ENCODE measurements around the gene PHC2. TPM values are rescaled to one million over a fixed set of nuclear protein-coding genes. Genes with fewer than 3 reads are reported as not detected.
A peak's percentile ranks its signal among the peaks of the same experiment; 100 is the strongest.

Gene PHC2
- polyA plus RNA-seq, 1 donor from 2014 or later = 171 TPM

DNA sequence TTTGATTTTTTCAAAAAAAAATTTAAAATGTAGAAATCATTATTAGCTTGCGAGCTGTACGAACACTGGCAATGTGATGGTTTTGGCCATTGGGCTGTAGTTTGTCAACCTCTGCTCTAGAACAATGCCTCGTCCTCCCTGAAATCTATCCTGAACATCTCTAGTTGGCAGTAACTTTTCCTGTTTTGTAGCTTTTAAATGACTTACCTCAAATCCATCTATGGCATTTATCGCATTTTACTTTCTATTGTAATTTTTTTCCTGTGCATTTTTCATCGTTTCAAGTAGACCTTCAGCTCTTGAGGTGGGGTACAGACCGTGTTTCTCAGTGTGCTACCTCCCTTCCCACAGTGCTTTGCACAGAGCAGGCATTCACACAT lies 79.6 kb downstream of the PHC2 start:
- Histone ChIP-seq H3K9me3 (ENCODE audit: low read length) (no peaks in the 10 kb centered on the region), H3K79me2 (replicated peaks; ENCODE audit: insufficient read depth, low read length) (peaks cover 39% of the 10 kb centered on the region), H3F3A (ENCODE audit: insufficient read depth, low read length, poor library complexity, severe bottlenecking) (no peaks in the 10 kb centered on the region), H4K20me1 (ENCODE audit: insufficient read depth) (no peaks in the 10 kb centered on the region), H3K9ac (ENCODE audit: low read length) (no peak overlapping the region), H3K4me2 (ENCODE audit: low read length) (peak overlapping the region; percentile 96), H3K27ac (ENCODE audit: low read length) (peak overlapping the region; percentile 95), H3K9me2 (ENCODE audit: insufficient read depth, low read length) (no peaks in the 10 kb centered on the region), H3K4me3 (ENCODE audit: low read length) (no peak overlapping the region), H3K36me3 (ENCODE audit: insufficient read depth, low read length) (peaks cover 14% of the 10 kb centered on the region), H3K27me3 (ENCODE audit: insufficient read depth, low read depth, low read length) (no peaks in the 10 kb centered on the region), H2AFZ (ENCODE audit: low read depth, low read length) (no peak overlapping the region)
- TF ChIP-seq TAF1 (IDR thresholded peaks at IDR 0.05; ENCODE audit: low read depth) (no peak), SMC3 (conservative IDR thresholded peaks at IDR 0.05; ENCODE audit: poor library complexity) (no peak), POLR2AphosphoS5 (IDR thresholded peaks at IDR 0.05) (no peak), MXI1 (conservative IDR thresholded peaks at IDR 0.05; ENCODE audit: poor library complexity, severe bottlenecking) (no peak), EP300 (conservative IDR thresholded peaks at IDR 0.05; ENCODE audit: poor library complexity, severe bottlenecking) (no peak), RAD21 (conservative IDR thresholded peaks at IDR 0.05) (no peak), EZH2 (IDR thresholded peaks at IDR 0.05; ENCODE audit: borderline replicate concordance, insufficient read depth, low read length, poor library complexity, severe bottlenecking) (no peak)
- TF ChIP-seq, protein P1, sequence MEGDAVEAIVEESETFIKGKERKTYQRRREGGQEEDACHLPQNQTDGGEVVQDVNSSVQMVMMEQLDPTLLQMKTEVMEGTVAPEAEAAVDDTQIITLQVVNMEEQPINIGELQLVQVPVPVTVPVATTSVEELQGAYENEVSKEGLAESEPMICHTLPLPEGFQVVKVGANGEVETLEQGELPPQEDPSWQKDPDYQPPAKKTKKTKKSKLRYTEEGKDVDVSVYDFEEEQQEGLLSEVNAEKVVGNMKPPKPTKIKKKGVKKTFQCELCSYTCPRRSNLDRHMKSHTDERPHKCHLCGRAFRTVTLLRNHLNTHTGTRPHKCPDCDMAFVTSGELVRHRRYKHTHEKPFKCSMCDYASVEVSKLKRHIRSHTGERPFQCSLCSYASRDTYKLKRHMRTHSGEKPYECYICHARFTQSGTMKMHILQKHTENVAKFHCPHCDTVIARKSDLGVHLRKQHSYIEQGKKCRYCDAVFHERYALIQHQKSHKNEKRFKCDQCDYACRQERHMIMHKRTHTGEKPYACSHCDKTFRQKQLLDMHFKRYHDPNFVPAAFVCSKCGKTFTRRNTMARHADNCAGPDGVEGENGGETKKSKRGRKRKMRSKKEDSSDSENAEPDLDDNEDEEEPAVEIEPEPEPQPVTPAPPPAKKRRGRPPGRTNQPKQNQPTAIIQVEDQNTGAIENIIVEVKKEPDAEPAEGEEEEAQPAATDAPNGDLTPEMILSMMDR (IDR thresholded peaks at IDR 0.05; ENCODE audit: poor library complexity, severe bottlenecking) = no peak
- TF ChIP-seq, protein P2, sequence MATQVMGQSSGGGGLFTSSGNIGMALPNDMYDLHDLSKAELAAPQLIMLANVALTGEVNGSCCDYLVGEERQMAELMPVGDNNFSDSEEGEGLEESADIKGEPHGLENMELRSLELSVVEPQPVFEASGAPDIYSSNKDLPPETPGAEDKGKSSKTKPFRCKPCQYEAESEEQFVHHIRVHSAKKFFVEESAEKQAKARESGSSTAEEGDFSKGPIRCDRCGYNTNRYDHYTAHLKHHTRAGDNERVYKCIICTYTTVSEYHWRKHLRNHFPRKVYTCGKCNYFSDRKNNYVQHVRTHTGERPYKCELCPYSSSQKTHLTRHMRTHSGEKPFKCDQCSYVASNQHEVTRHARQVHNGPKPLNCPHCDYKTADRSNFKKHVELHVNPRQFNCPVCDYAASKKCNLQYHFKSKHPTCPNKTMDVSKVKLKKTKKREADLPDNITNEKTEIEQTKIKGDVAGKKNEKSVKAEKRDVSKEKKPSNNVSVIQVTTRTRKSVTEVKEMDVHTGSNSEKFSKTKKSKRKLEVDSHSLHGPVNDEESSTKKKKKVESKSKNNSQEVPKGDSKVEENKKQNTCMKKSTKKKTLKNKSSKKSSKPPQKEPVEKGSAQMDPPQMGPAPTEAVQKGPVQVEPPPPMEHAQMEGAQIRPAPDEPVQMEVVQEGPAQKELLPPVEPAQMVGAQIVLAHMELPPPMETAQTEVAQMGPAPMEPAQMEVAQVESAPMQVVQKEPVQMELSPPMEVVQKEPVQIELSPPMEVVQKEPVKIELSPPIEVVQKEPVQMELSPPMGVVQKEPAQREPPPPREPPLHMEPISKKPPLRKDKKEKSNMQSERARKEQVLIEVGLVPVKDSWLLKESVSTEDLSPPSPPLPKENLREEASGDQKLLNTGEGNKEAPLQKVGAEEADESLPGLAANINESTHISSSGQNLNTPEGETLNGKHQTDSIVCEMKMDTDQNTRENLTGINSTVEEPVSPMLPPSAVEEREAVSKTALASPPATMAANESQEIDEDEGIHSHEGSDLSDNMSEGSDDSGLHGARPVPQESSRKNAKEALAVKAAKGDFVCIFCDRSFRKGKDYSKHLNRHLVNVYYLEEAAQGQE (IDR thresholded peaks at IDR 0.05; ENCODE audit: borderline replicate concordance) = no peak

DNA sequence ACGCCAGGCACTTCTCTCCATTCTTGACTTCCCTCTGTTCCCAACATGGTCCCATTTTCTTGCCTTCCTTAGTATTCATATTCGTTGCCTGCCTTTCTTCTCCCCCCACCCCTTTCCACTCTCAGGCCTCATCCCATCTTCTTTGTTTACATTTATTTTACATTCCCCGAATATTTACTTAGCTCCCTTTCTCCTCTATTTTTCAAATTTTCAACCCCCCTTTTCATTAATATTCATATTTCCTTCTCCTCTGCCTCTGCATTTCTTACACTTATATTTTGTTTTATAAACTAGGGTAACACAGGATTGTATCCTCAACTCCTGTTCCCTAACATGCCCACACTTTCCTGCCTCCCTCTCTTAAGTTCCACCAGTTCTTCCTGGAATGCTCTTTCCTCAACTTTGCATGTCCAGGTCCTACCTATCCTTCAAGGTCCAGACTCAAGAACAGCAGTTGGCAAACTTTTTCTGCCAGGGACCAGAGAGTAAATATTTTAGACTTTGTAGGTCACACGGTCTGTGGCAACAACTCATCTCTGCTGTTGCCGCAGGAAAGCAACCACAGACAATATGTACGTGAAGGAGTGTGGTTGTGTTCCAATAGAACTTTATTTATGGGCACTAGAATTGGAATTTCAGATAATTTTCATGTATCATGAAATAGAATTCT lies 80.1 kb downstream of the PHC2 start:
- Histone ChIP-seq H3K79me2 (replicated peaks; ENCODE audit: insufficient read depth, low read length) (peaks cover 44% of the 10 kb centered on the region), H4K20me1 (ENCODE audit: insufficient read depth) (no peaks in the 10 kb centered on the region), H3K9me2 (ENCODE audit: insufficient read depth, low read length) (no peaks in the 10 kb centered on the region), H3K9me3 (ENCODE audit: low read length) (no peaks in the 10 kb centered on the region), H3K27ac (ENCODE audit: low read length) (peak overlapping the region; percentile 95), H3K9ac (ENCODE audit: low read length) (peak overlapping the region; percentile 88), H3K27me3 (ENCODE audit: insufficient read depth, low read depth, low read length) (no peaks in the 10 kb centered on the region), H3K4me2 (ENCODE audit: low read length) (peak overlapping the region; percentile 96), H3K4me3 (ENCODE audit: low read length) (peak overlapping the region; percentile 73), H3F3A (ENCODE audit: insufficient read depth, low read length, poor library complexity, severe bottlenecking) (no peaks in the 10 kb centered on the region), H2AFZ (ENCODE audit: low read depth, low read length) (no peak overlapping the region), H3K36me3 (ENCODE audit: insufficient read depth, low read length) (peaks cover 13% of the 10 kb centered on the region)
- TF ChIP-seq, protein P2 (IDR thresholded peaks at IDR 0.05; ENCODE audit: borderline replicate concordance) = no peak
- TF ChIP-seq EZH2 (IDR thresholded peaks at IDR 0.05; ENCODE audit: borderline replicate concordance, insufficient read depth, low read length, poor library complexity, severe bottlenecking) (no peak), POLR2AphosphoS5 (IDR thresholded peaks at IDR 0.05) (no peak), RAD21 (conservative IDR thresholded peaks at IDR 0.05) (no peak), SMC3 (conservative IDR thresholded peaks at IDR 0.05; ENCODE audit: poor library complexity) (no peak), TAF1 (IDR thresholded peaks at IDR 0.05; ENCODE audit: low read depth) (no peak), EP300 (conservative IDR thresholded peaks at IDR 0.05; ENCODE audit: poor library complexity, severe bottlenecking) (no peak), MXI1 (conservative IDR thresholded peaks at IDR 0.05; ENCODE audit: poor library complexity, severe bottlenecking) (no peak)
- TF ChIP-seq, protein P1 (IDR thresholded peaks at IDR 0.05; ENCODE audit: poor library complexity, severe bottlenecking) = no peak

Data from neural cell (in vitro differentiated cells).